GM12892 (cell line): ENCODE results near the gene ACCS.

Experiments used
- POLR2A ChIP-seq: IDR thresholded peaks from 2 replicates; pipeline ENCODE4 v1.6.1; 2011; ENCODE audit warnings: low read depth, low read length, control low read depth
- TAF1 ChIP-seq: IDR thresholded peaks from 2 replicates; pipeline ENCODE4 v1.6.1; 2011; ENCODE audit warnings: low read depth, mild to moderate bottlenecking, control low read depth, low read length, borderline replicate concordance

- no peak for TF ChIP-seq POLR2A
- TF ChIP-seq TAF1: no peak
These were observed 18.1 kb upstream of the ACCS start, which contains the start of gene ACCSL for GRCh38 chr11:44047931-44048431.
